C4-2B (cell line): Measurements from ENCODE around the gene TEX44.

ENCODE experiments used
- H3K27ac ChIP-seq: fragments of 450-650 bp; 2 replicates; pipeline ENCODE4 v1.5.1; 2017
- ZFX ChIP-seq: fragments of 450-650 bp; IDR thresholded peaks from 2 replicates; pipeline ENCODE4 v1.6.1; 2017
- TF ChIP-seq, protein P1 (sequence below): fragments of 450-650 bp; conservative IDR thresholded peaks from 2 replicates; pipeline ENCODE4 v1.5.1; 2017; ENCODE audit warnings: mild to moderate bottlenecking

Gene TEX44

DNA sequence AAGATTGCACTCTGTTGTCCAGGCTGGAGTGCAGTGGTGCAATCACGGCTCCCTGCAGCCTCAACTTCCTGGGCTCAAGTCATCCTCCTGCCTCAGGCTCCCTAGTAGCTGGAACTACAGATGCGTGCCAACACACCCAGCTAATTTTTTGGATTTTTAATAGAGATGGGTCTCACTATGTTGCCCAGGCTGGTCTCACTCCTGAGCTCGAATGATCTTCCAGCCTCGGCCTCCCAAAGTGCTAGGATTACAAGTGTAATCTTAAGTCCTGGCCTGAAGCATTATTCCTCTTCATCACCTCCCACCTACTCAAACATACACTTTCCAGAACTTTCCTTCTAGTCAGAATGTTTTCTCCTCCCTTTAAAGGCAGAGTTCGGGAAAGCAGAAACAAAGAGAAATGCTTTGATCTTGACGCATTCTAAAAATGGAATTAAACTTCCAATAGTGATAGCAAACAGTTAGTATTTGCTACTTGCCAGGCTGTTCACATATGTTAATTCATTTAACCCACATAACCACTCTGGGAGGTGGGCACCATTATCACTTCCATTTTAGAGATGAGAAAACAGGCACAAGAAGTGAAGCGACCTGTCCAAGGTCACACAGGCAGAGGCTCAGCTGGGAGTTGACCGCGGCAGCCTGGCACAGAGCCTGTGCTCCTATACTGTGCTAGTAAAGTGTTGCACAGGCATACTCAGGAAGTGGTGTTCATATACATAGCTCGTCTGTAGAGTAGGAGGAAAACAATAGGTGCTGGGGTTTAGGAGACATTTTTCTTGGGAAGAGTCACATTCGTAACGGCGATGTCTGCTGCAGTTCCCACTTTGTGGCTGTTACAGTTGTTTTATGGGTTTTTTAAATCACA, 24.6 kb downstream of the TEX44 start:
- TF ChIP-seq ZFX = no peak
- TF ChIP-seq, protein P1, sequence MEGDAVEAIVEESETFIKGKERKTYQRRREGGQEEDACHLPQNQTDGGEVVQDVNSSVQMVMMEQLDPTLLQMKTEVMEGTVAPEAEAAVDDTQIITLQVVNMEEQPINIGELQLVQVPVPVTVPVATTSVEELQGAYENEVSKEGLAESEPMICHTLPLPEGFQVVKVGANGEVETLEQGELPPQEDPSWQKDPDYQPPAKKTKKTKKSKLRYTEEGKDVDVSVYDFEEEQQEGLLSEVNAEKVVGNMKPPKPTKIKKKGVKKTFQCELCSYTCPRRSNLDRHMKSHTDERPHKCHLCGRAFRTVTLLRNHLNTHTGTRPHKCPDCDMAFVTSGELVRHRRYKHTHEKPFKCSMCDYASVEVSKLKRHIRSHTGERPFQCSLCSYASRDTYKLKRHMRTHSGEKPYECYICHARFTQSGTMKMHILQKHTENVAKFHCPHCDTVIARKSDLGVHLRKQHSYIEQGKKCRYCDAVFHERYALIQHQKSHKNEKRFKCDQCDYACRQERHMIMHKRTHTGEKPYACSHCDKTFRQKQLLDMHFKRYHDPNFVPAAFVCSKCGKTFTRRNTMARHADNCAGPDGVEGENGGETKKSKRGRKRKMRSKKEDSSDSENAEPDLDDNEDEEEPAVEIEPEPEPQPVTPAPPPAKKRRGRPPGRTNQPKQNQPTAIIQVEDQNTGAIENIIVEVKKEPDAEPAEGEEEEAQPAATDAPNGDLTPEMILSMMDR = no peak
- H3K27ac ChIP-seq = no peak overlapping the region

DNA sequence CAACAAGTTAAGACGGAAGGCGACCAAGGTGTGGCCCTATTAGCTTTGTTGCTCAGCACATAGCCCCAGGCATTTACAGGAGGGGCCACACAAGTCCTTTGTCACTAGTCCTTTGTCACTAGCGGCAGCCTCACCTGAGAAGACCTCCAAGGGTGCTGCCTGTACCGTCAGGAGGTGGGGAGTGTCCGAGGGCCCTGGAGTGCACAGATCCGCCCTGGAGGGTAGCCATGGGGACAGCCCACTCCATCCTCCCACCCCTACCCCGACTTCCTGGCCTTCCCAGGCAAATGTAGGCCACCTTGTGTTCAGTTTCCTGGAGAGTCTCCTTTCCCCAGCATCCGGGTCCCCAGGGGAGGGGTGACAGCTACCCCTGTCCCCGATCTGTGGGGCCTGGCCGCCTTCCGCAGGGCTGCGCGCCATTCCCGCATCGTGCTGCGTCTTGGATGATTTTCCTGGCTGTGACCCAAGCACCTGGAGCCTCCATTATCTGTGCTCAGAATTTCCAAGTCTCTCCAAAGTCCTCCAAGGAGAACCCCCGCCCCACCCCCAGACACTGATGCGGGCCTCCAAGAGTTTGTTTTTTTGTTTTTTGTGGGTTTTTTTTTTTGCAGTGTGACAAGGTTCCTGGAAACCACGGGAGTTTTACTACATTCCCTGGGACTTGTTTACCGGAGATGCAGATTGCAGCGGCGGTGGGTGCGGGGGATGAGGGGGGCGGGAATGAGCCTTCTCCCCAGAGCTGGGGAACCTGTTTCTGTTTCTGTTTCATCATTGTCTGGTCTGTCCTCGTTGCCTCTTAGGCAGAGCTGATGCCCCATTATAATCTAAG, 28.6 kb downstream of the TEX44 start:
- TF ChIP-seq, protein P1 = no peak
- TF ChIP-seq ZFX = no peak
- no peak overlapping the region for H3K27ac ChIP-seq

DNA sequence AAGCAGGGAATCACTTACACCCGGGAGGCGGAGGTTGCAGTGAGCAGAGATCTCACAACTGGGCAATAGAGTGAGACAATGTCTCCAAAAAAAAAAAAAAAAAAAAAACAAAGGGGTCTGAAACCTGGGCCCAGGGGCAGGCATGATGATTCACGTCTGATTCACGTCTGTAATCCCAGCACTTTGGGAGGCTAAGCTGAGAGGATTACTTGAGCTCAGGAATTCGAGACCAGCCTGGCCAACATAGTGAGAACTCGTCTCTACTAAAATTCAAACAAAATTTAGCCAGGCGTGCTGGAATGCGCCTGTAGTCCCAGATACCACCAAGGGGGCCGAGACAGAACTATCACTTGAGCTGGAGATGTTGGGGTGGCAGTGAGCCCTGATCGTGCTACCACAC, 30.3 kb downstream of the TEX44 start:
- H3K27ac ChIP-seq = no peak overlapping the region
- TF ChIP-seq, protein P1 = no peak
- no peak for TF ChIP-seq ZFX

DNA sequence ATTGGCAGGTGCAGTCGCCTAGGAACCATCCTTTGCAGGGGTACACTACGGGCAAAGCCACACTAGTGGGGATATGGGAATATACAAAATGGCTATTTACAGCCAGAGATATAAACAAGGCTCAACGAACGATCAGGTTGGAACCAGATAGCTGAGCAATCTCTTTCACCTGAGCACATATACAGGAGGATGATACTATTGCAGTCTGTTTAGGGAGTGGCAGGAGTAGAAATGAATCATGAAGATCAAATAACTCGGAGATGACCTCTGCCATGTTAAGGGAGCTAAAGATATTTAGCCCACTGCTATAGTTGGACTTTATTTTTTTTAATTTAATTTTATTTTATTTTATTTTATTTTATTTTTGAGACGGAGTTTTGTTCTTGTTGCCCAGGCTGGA, 33.8 kb downstream of the TEX44 start:
- H3K27ac ChIP-seq = no peak overlapping the region
- TF ChIP-seq, protein P1 = no peak
- TF ChIP-seq ZFX = no peak

DNA sequence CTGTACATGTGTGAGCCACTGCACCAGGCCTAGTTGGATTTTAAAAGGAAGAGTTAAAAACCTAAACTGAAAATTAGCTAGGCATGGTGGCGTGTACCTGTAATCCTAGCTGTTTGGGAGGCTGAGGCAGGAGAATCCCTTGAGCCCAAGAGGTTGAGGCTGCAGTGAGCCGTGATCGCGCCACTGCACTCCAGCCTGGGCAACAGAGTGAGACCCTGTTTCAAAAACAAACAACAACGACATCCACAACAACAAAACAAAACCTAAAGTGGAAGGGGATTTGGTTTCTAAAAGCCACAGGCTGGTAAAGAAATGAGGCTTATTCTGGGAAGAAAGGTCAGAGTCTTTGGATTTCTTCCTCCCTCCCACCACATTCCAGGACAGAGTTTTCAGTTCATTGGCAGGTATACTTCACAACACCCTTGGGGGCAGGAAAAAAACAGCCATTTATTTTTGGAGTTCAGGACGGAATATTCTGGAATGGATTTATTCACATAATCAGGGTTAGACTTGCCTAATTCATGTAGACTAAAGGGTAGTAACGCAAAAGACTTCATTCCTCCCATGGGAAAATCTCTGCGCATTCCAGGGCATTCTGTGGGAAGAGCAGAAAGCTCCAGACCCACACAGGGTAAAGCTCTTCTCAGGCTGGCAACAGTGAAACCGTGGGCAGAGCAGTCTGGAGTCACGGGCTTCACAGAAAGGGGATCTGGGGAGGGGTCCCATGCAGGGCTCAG, 34.9 kb downstream of the TEX44 start:
- TF ChIP-seq ZFX = no peak
- TF ChIP-seq, protein P1 = no peak
- H3K27ac ChIP-seq = no peak overlapping the region

DNA sequence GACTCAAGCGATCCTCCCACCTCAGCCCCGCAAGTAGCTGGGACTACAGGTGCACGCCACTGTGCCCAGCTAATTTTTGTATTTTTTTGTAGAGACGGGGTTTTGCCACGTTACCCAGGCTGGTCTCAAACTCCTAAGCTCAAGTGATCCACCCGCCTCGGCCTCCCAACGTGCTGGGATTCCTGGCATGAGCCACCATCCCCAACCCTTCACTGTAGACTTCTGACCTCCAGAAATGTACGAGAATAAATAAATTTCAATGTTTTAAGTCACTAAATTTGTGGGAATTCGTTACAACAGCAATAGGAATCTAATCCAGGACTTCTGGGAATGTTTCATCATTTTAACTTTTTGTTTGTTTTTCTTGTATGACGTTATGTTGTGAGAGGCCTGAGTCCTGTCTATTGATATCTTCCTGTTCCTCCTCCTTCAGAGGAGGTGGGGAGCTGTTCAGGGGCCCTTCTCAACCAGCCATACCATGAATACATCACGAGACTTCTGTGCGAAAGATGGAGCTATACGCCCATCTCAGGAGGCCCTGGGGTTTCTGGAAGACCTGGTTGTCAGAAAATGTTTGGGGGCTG, 40.0 kb downstream of the TEX44 start:
- TF ChIP-seq, protein P1 = no peak
- TF ChIP-seq ZFX = no peak
- no peak overlapping the region for H3K27ac ChIP-seq
